NOMO-1 (cell line): ENCODE results near the gene PML.
"Not testable (repeated sequence)": the region's sequence is repeated elsewhere in the genome, so short reads cannot be mapped to it uniquely, and the experiment has no call there.

ENCODE experiments used
- DNase-seq, 2 experiments: peaks; one replicate each; lab custom pipeline; 2025; ENCODE audit not compliant: unreplicated experiment in 2 of 2; lab: John Stamatoyannopoulos, UW

Gene PML

DNA sequence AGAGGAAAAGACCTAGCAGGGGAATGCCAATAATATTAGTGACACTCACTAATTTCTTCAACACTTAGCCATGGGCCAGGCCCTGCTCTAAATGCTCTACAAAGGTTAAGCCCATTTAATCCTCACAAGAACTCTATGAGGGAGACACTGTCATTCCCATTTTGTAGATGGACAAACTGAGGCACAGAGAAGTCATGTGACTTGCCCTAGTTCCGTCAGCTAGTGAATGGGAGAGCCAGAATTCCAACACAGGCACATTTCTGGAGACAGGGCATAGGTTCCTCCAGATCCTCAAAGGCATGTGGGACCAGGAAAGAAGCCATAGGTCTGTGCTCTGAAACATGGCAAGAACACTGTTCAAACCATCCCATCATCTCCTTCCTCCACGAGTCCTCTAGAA is 36.7 kb upstream of the PML start:
- DNase-seq: no peak

DNA sequence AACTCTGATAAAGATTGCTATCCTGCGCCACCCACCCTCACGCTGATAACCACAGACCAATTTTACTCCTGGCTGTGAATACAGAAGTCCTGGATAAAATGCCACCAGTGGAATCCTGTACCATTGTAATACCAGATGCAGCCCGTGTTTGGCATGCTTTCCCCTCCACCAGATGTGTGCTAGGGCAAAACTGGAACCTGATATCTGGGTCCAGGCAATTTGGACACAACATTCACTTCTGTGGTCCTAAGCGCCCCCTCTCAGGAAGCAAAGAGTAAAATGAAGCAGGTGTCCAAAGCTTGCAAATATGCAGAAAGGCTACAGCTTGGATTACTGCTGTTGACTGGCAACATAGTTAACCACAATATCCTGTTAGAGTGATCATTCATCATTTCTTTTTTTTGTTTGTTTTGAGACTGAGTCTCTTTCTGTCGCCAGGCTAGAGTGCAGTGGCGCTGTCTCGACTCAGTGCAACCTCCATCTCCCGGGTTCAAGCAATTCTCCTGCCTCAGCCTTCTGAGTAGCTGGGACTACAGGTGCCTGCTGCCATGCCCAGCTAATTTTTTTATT is 35.4 kb upstream of the PML start:
- DNase-seq: no peak

- DNase-seq: no peak
Observed at GRCh38 chr15:73959801-73960200, 34.7 kb upstream of the PML start.

DNA sequence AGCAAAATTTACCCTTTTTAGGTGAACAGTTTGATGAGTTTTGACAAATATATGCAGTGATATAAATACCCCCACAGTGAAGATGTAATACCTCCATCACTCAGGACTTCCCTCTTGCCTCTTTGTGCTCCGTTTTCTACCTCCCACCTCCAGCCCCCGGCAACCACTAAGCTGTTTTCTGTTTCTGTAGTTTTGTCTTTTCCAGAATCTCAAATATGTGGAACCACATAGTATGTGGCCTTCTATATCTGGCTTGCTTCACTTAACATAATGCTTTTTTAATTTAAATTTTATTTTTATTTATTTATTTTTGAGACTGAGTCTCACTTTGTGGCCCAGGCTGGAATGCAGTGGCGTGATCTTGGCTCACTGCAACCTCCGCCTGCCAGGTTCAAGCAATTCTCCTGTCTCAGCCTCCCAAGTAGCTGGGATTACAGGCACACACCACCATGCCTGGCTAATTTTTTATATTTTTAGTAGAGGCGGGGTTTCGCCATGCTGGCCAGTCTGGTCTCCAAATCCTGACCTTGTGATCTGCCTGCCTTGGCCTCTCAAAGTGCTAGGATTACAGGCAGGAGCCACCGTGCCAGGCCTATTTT is 33.9 kb upstream of the PML start:
- DNase-seq: not testable (repeated sequence)

DNA sequence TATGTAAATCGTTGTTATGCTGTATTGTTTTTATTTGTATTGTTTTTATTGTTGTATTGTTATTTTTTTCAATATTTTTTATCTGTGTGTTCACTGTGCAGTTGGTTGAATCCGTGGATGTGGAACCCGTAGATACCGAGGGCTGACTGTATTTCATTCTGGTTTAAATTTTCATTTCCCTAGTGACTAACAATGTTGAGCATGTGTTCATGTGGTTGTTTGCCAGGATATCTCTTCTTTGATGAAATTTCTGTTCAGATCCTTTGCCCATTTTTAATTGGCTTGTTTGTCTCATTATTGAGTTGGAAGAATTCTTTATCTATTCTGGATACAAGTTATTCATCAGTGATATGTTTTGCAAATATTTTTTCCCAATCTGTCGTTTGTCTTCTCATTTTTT is 32.1 kb upstream of the PML start:
- DNase-seq: no peak

DNA sequence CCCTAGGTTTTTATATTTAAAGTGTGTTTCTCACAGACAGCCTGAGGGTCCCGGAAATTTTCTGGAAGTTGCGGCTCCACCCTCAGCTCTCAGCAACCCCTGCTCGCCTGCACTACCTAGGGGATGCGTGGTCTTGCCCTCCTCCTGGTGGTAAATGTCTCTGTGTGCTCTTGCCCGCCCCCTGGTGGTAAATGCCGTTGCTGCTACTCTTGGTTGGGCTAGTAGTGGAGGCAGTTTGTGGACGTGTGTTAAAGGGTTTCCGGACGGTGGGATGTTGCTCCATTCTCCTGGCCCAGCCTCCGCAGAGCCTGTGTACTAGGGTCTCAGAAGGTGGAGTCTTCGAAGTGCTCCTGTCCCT is 29.8 kb upstream of the PML start:
- DNase-seq: peak; percentile 67

- no peak for DNase-seq
Observed at GRCh38 chr15:73965094-73965757, 29.3 kb upstream of the PML start.

- DNase-seq: peak in 1 of 2 experiments; percentile 9
Observed at GRCh38 chr15:73965758-73966113, 28.8 kb upstream of the PML start.

- DNase-seq: no peak
Observed at GRCh38 chr15:73968461-73968860, 26.1 kb upstream of the PML start.

DNA sequence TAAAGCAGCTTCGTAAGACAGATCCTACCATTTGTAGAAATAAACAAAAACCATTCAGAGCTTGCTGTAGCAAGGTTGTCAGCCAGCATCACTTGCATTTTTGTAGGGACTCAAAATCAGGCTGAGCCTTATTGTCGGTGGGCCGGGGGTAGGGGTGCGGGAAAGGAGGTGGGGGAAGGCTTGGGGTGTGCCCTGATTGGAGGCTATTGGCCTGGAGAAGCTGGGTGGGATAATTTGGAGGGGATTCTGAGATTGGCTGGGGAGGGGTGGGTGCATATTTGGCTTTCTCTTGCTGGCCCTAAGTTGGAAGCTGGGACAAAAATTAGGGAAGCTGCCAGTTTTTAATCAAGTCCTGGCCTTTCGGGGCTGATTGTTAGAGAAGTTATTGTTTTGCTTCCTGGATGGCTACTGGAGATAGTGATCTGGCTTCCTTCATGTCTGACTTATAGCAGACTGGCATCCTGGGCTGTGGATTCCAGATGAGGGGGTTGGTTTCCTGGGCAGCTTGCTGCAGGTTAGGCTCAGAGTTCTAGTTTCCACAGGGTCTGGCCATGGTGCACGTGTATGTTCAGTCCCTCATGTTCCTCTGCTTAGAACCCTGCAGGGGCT is 25.3 kb upstream of the PML start:
- no peak for DNase-seq

DNA sequence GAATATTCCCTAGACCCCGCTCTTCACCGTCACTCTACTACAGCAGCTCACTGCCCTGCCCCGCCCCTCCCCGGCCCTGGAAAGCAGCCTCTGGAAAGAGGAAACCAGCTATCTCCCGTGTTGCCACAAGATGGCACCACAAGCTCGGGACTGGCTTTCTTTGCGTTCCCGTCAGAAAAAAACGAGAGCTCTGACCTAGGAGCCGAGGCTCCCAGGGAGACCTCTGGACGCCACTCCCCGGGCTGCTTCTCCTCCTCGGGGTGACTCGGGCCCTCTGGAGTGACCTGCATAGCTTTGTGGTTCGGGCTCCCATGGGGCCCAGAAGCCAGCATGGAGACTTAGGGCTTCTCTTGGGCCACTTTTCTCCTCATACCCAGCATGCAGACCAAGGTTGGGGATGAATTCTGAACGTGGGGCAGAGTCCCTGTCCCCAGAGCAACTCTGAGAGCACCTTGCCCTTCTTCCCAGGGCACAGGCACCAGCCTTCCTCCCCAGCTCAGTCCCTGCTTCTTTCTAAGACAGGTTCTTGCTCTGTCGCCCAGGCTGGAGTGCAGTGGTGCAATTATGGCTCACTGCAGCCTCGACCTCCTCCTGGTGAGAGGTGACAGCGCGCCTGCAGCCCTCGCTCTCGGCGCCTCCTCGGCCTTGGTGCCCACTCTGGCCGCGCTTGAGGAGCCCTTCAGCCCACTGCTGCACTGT is 21.4 kb upstream of the PML start:
- peak; percentile 74 for DNase-seq

DNA sequence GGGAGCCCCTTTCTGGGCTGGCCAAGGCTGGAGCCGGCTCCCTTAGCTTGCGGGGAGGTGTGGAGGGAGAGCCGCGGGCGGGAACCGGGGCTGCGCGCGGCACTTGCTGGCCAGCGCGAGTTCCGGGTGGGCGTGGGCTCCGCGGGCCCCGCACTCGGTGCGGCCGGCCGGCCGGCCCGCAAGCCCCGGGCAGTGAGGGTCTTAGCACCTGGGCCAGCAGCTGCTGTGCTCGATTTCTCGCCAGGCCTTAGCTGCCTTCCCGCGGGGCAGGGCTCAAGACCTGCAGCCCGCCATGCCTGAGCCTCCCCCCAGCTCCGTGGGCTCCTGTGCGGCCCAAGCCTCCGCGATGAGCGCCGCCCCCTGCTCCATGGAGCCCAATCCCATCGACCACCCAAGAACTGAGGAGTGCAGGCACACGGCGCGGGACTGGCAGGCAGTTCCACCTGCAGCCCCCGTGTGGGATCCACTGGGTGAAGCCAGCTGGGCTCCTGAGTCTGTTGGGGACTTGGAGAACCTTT is 20.8 kb upstream of the PML start:
- not testable (repeated sequence) for DNase-seq

GRCh38 chr15:73975440-73976125 is 18.9 kb upstream of the PML start:
- peak; percentile 41 to 57 for DNase-seq

GRCh38 chr15:73978896-73979295 is 15.6 kb upstream of the PML start:
- DNase-seq: no peak

- DNase-seq: no peak
Observed at GRCh38 chr15:73979636-73980035, 14.9 kb upstream of the PML start.

DNA sequence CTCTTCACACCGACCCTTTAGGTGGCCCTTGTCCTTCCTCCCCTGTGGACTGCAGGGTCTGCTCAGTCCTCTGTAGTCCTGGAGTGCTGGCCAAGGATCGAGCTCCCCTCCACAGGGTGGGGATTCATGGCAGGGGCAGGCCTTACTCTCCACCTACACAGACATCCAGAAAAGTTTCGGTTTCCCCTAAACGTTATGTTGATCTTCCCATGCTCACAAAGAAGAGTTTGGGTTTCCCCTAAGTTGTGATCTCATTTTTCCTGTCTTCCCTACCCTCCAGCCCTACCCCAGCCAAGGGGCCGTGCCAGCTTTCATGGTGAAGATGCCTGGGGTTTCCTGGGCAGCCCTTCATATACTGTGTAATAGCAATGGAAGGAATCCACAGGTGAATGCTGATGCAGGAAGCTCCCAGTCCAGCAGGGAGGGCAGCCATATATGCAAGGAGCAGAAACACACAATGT is 12.7 kb upstream of the PML start:
- no peak for DNase-seq

DNA sequence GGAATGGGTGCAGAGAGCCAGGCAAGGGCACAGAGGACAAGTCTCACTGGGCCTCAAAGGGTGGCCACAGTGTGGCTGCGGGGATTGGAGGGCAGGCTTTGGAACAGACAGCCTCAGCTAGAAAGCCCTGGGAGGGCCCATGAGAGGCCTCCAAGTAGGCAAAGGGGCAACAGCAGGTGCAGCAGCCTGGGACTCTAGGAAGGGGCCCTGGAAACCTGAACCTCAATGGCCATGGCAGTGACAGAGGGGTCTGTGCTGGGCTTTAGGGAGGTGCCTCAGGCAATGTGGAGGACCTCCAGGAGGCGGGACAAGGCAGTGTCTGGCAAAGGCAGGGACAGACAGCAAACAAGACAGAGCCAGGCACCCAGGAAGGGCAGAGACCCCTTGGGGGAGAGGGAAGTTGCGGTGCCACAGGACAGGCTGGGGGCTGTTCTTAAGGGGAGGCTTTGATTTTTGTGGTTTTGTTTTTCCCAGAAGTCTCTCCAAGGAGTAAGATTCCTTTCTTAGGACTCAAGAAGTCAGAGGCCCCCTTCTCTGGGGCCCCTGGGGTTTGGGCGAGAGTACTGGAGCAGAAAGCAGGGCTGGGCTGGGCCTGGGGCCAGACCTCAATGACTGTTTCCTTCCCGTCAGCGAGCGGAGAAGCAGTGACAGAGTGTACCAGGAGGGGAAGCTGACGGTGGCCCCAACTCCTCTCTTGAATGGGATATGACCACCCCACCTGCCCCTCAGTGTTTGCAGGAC is 12.1 kb upstream of the PML start:
- peak; percentile 28 to 46 for DNase-seq

DNA sequence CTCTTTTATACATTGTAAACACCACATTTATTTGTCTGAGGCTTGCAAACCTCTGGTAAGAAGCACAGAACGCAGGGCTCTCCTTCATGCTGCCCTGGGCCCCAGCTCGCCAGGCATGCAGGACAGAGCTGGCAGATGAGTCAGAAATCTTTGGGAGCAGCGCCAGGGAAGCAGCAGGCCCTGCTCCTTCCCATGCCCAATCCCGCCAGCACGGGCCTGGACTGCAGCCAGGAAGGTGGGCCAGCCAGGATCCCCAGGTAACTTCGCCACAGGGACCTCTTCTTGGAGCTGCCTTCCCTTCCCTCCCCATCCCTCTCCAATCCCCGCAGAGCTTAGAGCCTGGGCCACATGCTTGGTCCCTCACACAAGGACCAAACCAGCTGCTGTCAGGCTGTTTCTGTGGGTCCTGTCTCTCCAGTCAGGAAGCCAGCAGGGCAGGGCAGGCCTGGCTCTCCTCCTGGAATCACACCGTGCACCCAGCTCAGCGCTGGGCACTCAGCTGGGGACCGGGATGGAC is 11.2 kb upstream of the PML start:
- DNase-seq: no peak

GRCh38 chr15:73983773-73984172 is 10.7 kb upstream of the PML start:
- DNase-seq: no peak
